ENCODE data around the gene TMIE.

The TMIE gene

DNA sequence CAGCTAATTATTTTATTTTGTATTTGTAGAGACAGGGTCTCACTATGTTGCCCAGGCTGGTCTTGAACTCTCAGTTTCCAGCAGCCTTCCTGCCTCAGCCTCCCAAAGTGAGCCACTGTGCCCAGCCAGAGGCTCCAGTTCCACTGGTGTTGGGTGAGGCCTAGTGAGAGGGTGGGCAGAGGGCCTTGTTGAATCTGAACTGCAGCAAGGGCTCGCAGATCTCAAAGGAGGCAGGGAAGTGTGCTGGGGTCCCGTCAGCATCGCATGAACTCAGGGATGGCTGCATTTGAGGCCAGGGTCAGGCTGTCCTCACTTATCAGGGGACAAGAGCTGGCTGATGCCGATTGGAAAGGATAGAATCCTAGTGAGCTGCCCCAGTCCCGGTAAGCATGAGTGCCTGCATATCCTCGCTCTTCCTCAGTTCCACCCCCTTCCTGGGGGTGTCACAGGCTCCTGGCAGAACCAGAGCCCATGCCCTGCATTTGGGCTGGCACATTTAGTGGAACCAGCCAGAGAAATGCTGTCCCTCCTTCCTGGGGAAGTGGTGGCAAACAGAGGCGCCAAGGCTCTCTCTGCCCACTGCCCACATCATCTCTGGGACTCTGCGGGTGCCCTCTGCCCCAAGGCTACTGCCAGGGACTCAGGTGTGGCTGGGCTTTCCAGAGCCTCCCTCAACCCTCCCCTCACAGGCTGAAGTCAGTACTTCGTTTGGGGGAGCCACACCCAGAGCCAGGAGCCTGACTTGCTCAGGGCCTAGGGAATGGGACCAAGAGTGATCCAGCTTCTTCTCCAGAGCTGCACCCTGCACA is 31.8 kb upstream of the TMIE start:
- no peak for DNase-seq

DNA sequence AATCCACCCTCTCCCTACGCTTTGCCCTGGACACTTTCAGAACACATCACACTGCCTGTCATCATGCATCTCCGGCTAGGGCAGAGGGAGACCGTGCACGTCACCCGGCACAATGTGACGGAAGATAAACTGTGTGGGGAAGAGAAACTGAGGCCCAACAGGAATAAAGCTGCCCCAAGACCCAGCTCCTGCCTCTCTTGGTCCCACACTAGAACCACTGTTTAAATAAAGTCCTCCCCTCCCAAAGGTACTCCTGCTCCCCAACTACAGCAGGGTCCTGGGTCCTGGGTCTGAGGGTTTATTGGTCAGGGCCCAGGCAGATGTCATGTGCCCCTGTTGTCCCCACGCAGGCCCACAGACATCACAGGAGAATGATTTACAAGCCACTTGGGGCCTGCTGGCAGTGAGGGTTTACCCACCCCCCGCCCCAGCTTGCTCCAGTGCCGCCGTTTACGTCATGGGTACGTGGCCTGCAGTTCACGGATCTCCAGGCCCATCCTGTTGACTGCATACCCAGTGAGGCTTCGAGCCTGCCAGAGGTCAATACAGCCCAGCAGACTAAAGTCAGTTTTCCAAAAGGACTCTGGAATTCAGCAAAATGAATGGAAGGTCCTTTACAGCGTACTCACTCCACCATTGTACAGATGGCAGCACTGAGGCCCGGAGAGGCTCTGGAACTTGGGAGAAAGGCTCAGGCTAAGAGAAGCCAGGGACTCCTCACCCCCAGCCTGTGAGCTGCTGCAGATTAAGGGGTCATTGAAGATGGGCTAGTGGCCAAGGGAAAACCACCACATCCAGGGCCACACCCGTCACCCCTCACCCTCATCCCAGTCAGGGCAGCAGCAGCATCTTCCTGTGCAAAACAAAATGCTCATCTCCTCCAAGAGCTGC is 30.9 kb upstream of the TMIE start:
- no peak for DNase-seq

DNA sequence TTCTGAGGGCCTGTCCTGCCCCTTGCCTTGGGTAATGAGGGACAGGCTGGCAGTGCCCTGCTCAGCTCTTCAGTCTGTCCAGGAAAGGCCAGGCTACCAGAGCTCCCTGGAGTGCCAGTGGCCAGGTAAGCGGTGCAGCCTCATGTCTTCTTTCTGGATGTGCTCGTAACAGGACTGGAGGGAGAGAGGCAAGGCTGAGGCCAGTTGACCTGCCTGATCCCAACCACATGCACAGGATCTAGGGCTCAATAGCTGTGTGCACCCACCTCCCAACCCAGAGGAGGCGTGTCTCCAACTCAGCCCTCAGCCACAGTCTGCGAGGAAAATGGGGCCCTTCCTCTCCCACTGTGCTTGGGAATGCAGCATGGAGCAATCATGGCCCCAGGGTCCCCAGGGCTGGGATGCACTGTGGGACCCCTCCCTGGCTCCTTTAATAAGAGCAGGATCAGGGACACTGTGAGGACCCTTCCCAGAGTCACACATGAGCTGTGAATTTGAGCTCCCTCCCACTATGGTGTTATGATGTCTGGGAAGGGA is 30.2 kb upstream of the TMIE start:
- DNase-seq: no peak

DNA sequence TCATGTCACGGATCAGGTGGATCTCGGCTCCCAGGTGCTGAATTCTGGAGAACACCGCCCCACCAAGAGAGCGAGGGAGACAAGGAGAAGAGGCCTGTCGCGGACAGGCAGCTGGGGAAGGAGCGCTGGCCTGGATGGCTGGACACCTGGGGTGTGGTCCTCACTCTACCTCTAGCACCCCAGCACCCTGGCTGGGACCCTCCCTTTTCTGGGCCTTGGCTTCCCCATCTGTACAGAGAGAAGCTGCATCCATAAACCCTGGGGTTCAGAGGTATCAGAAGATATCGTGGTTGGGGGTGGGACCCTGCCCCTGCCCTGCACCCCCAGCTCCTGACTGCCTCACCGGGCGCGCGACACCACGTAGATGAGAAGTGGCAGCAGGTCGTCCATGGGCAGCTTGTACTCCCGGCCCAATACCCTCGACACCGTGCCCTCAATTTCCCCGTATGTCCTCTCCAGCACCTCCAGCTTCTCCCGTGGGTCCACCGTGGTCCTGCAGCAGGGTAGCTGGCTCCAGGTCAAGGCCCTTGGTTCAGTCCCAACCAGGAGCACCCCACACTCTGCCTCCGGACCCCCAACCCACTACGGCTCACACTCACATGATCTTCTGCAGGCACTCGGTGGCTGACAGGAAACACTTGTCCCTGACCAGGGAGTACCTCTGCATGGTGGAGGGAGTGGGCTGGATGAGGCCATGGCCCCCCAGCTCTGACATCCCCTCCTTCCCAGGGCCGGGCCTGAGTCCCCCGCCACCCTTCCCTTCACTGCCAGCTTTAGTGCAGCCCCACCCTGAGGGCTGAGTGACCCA is 29.4 kb upstream of the TMIE start:
- no peak for DNase-seq

DNA sequence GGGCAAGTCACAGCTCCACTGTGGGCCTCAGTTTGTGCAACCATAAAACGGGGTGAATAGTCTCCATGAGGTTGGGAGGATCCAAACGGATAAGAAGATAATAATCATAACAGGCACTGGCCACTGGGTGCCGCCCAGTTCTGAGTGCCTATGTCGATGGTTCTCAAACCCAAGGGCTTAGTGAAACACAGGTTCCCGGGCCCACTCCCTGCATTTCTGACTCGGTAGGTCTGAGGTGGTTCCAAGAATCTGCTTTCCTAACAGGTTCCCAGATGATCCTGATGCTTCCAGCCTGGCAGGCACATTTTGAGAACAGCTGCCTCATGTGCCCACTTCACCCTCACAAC is 28.9 kb upstream of the TMIE start:
- DNase-seq: no peak

DNA sequence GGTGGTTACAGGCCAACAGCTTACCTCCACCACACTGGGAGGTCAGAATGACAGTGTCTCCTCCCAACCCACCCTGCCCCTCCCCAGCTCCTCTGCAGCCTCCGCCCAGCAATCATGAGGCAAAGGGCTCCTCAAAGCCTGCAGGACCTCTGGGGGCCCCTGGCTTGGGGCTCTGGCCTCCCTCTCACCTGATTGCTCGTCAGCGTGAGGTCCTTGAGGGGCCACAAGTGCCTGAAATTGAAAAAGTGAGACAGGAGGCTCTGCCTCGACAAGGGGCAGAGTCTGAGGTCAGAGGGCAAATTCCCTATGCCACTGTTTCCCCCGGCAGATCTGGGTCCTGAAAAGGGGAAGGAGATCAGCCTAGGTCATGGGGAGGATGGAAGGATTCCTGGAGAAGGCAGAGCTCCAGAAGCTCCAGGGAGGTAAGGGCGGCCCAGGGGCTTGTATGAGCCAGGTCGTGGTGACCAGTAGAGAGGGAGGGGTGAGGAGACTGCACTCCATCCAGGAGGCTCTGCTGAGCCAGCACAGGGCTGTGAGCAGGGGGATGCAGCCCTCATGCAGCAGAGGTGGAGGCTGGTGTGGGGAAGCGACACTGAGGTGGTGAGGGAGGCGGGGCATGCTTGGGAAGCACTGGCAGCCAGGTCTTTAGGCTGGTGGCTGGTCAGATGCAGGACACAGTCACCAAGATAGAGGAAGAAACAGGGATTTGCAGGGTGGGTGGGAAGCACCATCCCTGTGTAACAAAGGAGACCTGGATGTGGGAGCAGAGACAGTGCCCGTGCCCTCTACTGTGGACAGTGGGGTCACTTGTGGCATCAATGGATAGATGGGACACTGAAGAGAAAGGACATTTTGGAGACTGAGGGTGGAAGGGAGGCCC is 27.8 kb upstream of the TMIE start:
- no peak for DNase-seq

DNA sequence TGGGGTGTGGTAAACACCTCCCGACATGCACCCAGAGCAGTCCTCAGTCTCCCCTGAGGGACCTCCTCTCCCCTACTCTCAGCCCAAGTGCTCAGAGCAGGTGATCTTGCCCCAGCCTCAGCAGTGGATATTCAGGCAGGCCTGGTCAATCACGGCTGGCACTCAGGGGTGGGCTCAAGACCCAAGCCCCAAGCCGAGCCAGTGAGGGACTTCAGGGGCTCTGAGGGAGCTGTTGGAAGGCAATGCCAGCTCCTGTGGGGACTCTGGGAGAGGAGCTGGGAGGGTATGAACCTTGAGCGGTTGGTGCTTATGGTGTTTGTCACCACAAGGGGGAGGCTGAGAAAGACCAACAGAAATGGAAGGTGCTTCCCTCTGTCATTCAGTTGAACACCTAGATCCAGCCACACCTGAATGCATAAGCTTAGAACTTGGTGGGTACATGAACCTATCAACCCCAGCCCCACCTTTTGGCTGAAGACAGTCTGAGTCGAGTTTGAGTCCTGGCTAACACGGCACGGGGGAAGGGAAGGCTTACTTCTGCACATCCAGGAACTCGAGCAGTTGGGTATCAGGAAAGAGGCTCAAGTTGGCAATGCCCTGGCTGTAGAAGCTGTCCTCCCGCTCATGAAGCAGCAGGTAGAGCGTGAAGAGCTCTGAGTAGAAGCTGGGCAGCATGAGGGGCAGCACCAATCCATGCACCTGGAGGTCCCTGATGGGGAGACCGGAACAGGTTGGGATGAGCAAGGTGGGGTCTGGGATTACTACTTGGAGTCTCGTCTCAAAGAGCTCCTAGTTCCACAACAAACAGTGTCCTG is 27.0 kb upstream of the TMIE start:
- no peak for DNase-seq

DNA sequence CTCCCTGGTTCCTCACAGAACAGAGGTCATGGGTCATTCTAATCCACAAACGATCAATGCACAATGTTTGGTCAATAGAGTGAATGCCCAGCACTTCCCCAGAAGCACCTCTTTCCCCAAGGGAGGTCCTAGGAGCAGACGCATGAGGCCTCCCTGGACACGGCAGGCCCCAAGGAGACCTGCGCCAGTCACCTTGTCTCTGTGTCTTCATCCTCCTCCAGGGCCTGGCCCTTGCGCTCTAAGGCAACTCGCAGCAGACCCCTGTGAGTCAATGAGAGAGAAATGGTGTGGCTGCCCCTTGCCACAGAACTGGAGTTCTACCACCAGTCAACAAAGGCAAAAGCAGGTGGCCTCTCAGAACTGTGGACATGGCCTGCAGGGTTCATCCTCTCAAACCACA is 25.8 kb upstream of the TMIE start:
- DNase-seq: no peak

DNA sequence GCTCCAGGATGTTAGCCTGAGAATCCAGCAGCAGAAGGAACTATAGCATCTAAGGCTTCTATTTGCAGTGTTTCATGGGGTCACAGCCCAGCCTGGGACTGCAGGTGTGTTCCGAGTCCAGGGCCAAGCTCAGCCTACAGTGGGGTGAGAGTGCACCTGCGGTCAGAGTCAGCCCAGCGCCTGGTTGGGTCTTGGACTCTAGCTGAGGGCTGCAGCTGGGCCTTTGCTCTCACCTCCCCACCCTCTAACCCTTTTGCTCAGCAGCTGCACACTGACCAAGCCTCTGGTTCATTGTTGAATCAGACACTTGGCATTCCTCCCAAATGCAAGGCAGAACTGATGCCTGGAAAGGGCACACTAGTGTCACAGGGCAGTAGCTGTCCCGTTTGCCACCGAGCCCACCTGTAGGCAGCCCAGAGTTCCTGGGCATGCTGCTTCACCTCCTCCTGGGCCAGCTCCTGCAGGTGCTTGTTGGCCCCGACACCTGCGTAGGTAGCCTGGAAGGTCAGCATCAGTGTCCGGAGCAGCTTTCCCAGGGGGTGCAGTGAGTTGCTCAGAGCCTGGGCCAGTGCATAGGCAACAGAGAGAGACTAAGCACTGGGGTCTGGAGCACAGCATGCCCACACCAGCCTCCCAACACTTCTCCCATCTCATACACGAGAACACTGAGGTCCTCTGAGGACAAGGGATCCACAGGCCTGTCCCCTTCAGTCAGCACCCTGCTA is 25.2 kb upstream of the TMIE start:
- DNase-seq: no peak

DNA sequence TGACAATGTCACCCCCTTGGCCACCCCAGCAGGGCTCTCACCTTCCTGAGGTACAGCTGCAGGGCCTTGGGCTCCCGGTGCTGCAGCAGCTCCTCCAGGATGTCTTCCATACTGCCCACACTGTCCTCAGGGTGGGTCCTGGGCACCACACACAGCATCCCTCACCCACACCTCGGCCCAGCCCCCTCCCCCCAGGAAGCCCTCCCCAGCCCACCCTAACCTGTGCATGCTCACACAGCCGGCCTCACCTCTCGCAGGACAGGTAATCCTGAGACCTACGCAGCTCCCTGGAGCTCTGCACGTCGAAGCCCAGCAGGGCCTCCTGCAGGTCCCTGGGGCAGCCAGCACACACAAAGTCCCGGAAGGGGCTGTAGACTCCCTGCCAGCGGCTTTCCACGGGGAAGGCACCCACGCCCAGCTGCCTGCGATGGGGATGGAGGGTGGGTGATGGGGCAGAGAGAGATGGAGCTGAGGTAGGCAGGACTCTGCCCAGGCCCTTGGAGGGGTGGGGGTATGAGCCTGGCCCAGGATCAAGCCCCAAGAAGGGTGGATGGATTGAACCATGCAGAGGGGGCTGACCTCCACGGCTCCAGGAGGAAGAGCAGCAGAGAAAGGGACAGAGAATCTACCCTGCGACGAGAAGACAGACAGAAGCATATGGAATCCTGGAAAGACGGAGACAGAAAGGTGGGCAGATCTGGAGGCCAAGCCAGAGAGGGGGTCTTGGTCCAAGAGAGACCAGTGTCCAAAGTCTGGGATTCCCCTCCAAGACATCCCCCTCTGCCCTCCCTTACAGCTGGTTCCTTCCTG is 24.4 kb upstream of the TMIE start:
- DNase-seq: no peak

DNA sequence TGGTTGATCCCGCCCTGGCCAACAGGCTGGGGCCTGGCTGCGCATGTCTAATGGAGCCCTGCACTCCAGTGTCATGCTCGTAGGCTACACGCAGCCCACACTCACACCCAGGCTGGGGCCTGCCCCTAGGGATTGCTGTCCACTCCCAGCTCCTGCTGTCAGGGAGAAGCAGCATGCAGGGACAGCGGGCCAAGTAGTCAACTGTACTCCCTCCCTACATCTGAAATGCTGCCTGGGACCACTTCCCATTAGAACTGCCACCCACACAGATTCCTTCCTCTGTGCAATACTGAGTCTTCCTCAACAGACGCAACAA is 23.8 kb upstream of the TMIE start:
- DNase-seq: no peak

DNA sequence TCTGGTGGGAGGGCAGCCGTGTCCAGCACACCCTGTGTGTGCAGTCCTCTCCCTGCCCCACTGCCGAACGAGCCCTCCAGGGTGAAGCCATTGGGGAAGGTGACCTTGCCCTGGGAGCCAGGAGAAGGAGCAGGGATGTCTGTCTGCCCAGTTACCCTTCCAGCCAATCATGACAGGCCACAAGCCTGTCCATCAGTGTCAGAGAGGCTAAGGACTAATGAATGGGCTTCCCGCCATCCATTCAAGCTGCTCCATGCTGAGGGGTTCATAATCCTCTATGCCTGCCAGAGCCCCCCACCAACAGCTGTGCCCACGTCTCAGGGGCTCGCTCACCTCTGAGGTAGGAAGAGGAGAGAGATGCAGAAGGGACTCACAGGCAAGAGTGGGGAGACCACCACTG is 22.9 kb upstream of the TMIE start:
- no peak for DNase-seq

DNA sequence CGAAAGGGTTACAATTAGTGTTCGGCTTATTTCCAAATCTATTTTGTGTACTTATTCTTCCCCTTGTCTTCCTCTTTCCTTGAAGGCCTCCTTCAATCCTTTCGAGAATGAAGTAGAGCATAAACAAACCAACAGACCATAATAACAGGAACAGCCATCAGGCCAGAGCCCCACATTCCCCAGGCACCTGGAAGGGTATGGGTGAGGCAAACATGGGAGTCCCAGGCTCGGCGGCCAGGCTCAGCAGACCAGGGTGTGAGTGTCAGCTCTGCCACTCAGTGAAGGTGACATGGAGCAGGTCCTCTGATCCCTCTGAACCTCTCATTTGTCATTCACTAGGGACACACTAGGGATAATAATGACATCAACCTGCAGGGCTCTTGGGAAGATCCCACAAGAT is 21.5 kb upstream of the TMIE start:
- DNase-seq: no peak

DNA sequence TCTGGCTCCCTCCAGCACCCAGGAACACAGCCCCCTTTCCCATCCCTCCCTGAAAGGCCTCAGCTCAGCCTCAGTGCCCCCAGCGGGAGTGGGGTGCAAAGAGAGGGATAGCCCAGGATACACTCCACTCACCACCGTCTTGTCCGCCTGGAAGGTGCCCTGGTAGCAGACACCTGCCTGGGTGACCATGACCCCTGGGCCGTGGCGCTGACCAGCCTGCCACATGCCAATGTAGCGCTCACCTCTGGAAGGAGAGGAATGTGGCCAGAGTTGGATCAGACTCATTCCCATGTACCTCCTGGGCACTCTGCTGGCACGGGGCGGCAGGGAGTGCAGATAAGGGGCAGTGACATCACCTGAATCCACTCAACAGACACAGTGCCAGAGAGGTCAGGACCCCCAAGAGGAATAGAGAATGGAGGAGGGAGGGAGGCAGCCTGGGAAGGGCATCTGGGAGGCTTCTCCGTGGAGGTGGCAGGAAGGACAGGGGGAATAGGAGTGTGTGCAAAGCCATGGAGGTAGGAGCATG is 20.8 kb upstream of the TMIE start:
- no peak for DNase-seq

DNA sequence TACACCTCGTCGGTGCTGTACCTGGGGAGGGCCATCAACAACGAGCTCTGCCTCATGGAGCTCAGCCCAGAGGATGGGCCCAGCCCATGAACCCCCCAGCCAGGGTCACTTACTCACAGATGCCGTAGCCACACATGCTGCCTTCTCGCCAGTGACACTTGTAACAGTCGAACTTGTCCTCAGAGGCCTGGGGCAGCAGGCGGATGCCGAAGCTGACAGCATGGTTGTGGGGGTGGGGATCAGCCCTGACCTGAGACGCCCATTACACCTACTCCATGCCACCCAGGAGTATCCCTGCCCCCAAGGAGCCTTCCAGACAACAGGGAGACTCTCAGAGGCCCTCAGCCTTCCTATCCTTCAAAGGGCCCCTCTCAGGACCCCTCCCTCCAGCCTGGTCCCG is 19.8 kb upstream of the TMIE start:
- no peak for DNase-seq

DNA sequence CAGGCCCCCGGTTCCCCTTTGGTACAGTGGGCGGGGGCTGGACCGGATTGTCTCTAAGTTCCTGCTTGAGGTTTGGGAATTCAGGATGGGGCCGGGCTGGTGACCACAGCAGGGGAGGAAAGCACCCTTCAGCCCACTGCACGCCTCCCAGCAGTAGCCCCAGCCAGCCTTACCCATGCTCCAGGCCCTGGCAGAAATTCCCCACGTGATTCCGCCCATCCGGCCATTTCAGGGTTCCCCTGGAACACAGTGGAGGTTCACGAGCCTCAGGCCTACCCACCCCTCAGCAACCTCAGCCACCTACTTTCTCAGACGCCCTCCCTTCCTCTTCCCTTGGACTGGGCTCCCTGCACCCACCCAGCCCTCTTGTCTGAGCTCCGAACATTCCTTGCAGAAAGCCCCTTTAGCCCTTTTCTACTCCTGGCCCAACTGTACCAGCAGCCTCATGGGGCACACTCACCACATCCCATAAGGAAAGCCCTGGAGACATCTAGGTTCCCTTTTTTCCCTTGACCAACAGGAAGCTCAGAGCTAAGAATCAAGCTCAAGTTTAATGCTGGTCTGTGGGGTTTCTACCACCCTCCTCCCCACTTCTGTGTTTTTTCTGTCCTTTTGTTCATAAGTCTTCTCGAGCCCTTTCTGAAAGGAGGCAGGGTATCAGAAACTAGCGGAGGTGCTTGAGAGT is 19.2 kb upstream of the TMIE start:
- DNase-seq: no peak

DNA sequence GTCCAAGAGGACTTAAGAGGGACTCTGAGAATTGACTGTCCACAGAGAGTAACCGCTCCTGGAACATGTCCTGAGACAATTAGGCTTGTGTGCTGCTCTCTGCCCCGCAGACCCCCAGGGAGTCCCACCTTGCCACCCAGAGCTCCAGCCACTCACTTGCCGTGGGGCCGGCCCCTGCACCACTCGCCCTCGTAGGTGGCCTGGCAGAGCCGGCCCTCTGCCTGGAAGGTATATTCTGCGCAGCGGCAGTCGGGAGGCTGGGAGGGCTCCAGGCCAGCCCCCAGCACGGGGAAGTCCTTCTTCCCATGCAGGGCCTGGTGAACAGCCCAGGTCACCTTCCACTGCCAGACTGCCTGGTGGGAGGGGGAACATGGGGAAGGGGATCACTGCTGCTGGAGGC is 18.2 kb upstream of the TMIE start:
- DNase-seq: no peak

DNA sequence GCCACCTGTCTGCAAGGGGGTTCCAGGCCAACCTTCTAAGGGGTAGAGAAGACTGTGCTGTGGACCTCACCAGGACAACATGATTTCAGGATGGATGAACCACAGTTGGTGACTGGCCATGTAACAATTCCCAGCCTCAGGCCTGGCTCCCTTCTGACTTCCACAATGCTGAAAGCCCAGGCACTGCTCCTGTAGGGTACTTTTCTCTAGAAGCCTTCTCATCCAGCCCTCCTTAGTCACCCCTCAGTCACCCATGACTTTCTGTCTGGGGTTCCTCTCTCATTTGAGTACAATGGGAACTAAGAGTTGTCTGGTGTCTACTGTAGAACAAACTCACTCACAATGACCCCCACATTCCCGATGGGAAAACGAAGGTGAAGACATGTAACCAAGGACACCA is 16.3 kb upstream of the TMIE start:
- no peak for DNase-seq

DNA sequence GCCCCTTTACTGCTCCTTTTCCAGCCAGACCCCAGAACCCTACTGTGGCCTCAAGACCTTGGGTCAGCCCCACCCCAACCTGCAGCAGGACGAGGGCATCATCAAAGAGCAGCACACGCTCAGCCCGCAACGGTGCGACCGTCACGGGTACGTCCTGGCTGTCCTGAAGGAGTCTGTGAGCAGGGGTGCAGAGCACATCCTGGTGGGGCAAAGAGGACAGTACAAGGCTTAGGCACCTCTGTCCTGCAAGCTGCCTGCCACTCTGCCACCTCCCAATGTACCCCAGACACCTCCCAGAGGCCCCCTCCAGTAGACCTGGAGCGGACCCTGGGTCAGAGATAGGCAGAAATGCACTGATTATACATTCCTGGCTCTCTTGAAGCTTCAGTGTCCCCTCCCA is 15.7 kb upstream of the TMIE start:
- no peak for DNase-seq

Measured in fibroblast of skin of right biceps (primary cell).